B cell (primary cell): Measurements from ENCODE around the gene KLHL35. TPM values are rescaled to one million over a fixed set of nuclear protein-coding genes. Genes with fewer than 3 reads are reported as not detected.

ENCODE experiments used
- ATAC-seq: fragments of 200-7000 bp; cut with Tn5 transposase; one replicate; pipeline ENCODE4 v1.10.0; 2021; ENCODE audit warnings: low read depth, mild to moderate bottlenecking, moderate number of reproducible peaks, moderate library complexity
- CTCF ChIA-PET: fragments of 350-600 bp; sonication (Branson Sonifier 250); formaldehyde crosslinking; loops from one replicate; lab custom pipeline; 2021; ENCODE audit warnings: antibody characterized with exemption, inconsistent platforms; lab: Charles Lee
- POLR2A ChIA-PET: fragments of 350-600 bp; sonication (Branson Sonifier 250); formaldehyde crosslinking; loops from one replicate; lab custom pipeline; 2021; ENCODE audit warnings: antibody characterized with exemption; lab: Charles Lee
- DNase-seq: peaks from one replicate; pipeline ENCODE4 v3.0.0; 2013
- H2AFZ ChIP-seq: 2 replicates; pipeline ENCODE4 v1.6.1; 2012; ENCODE audit warnings: mild to moderate bottlenecking, low read depth, low read length; ENCODE audit not compliant: insufficient read depth, poor library complexity, severe bottlenecking
- H3K27ac ChIP-seq, 2 donors: 1 replicate in 1 of 2; 2 replicates in 1 of 2; pipeline ENCODE4 v1.5.1; 2012 to 2013; ENCODE audit warnings: low read length in 2 of 2, mild to moderate bottlenecking in 2 of 2, moderate library complexity in 1 of 2
- H3K27me3 ChIP-seq, 4 experiments: fragments of 200-600 bp in 1 of 4; sonication (generic) in 1 of 4; replicated peaks in 1 of 4; 1 replicate in 2 of 4; 2 replicates in 2 of 4; pipeline versions ENCODE4 v1.6.1 to v1.7.0; 2013 to 2016; ENCODE audit warnings: low read length in 3 of 4, mild to moderate bottlenecking in 2 of 4, mixed read lengths in 1 of 4, moderate library complexity in 1 of 4; ENCODE audit not compliant: insufficient read depth in 4 of 4, control insufficient read depth in 3 of 4; ENCODE audit errors: control extremely low read depth in 1 of 4
- H3K36me3 ChIP-seq, 2 experiments: replicated peaks in 1 of 2; 1 replicate in 1 of 2; 2 replicates in 1 of 2; pipeline versions ENCODE4 v1.6.1 to v1.7.1; 2013; ENCODE audit warnings: low read length in 1 of 2; ENCODE audit not compliant: insufficient read depth in 2 of 2, control insufficient read depth in 1 of 2; ENCODE audit errors: control extremely low read depth in 1 of 2, extremely low read depth in 1 of 2
- H3K4me1 ChIP-seq, 2 donors: fragments of 200-600 bp in 1 of 2; sonication (generic) in 1 of 2; 1 replicate in 1 of 2; 2 replicates in 1 of 2; pipeline versions ENCODE4 v1.5.1 to v1.6.1; 2013 to 2017; ENCODE audit warnings: low read length in 2 of 2; ENCODE audit not compliant: control insufficient read depth in 2 of 2, insufficient read depth in 2 of 2
- H3K4me2 ChIP-seq: replicated peaks from 2 replicates; pipeline ENCODE3; 2012; ENCODE audit warnings: mild to moderate bottlenecking, low read depth, low read length; ENCODE audit not compliant: poor library complexity, severe bottlenecking
- H3K4me3 ChIP-seq, 5 experiments: fragments of 200-600 bp in 1 of 5; sonication (generic) in 1 of 5; 1 replicate in 3 of 5; 2 replicates in 2 of 5; pipeline versions ENCODE4 v1.5.1 to v1.7.0; 2011 to 2016; ENCODE audit warnings: low read length in 4 of 5, mild to moderate bottlenecking in 4 of 5, low read depth in 2 of 5, control low read depth in 1 of 5, moderate library complexity in 1 of 5; ENCODE audit not compliant: insufficient read depth in 1 of 5; ENCODE audit errors: control extremely low read depth in 1 of 5, extremely low read depth in 1 of 5
- H3K79me2 ChIP-seq: fragments of 200-600 bp; sonication (generic); one replicate; pipeline ENCODE4 v1.6.0; 2016; ENCODE audit warnings: low read length; ENCODE audit not compliant: control insufficient read depth, insufficient read depth
- H3K9ac ChIP-seq: fragments of 200-600 bp; sonication (generic); 2 replicates; pipeline ENCODE4 v1.6.1; 2017; ENCODE audit warnings: mild to moderate bottlenecking, low read length, moderate library complexity
- H3K9me3 ChIP-seq, 3 donors: one replicate each; pipeline versions ENCODE4 v1.6.1 to v1.7.1; 2013; ENCODE audit warnings: low read length in 2 of 3; ENCODE audit not compliant: control insufficient read depth in 2 of 3, insufficient read depth in 1 of 3; ENCODE audit errors: control extremely low read depth in 1 of 3
- H4K20me1 ChIP-seq: 2 replicates; pipeline ENCODE4 v1.6.0; 2012; ENCODE audit warnings: mild to moderate bottlenecking, low read length; ENCODE audit not compliant: insufficient read depth, control insufficient read depth, poor library complexity, severe bottlenecking
- H3K27ac Mint-ChIP-seq: one replicate; pipeline ENCODE4 v1.8.0; 2021; ENCODE audit warnings: mixed read lengths
- H3K27me3 Mint-ChIP-seq: one replicate; pipeline ENCODE4 v1.8.0; 2021; ENCODE audit warnings: mixed read lengths
- H3K4me1 Mint-ChIP-seq: one replicate; pipeline ENCODE4 v1.8.0; 2021; ENCODE audit warnings: mixed read lengths
- H3K4me3 Mint-ChIP-seq: one replicate; pipeline ENCODE4 v1.8.0; 2021; ENCODE audit warnings: mixed read lengths
- H3K9me3 Mint-ChIP-seq: one replicate; pipeline ENCODE4 v1.8.0; 2022; ENCODE audit warnings: mixed read lengths; ENCODE audit not compliant: insufficient read depth
- EZH2 ChIP-seq: IDR thresholded peaks from 2 replicates; pipeline ENCODE4 v1.6.1; 2012; ENCODE audit warnings: borderline replicate concordance, low read depth, mild to moderate bottlenecking, moderate library complexity, low read length; ENCODE audit not compliant: insufficient read depth, poor library complexity, severe bottlenecking
- WGBS: methylation state at CpG from one replicate; pipeline ENCODE4 v1.1.5; 2013; ENCODE audit warnings: missing lambda C conversion rate; ENCODE audit not compliant: insufficient coverage; 5-methylcytosine and 5-hydroxymethylcytosine counted together
- intact Hi-C: fragments of 100-400 bp; cut with micrococcal nuclease; formaldehyde crosslinking; loops from one replicate; pipeline ENCODE4 v1.10.0; 2022
- polyA plus RNA-seq: library from polyadenylated mRNA; depleted of rRNA; stranded (reverse); fragments of >200 nt; gene quantifications from 2 replicates; pipeline ENCODE4 v1.2.3, GENCODE V29; 2012
- total RNA-seq, 2 donors: library from RNA; stranded (reverse); fragments of 120-200 nt in 1 of 2; gene quantifications; 1 replicate in 1 of 2; 2 replicates in 1 of 2; pipeline versions ENCODE4 v1.2.3 to v1.2.4, GENCODE V29; 2013 to 2022
- TF ChIP-seq, protein P1 (sequence below): fragments of 200-600 bp; IDR thresholded peaks from one replicate; pipeline ENCODE4 v1.8.0; 2022; ENCODE audit warnings: antibody characterized with exemption, mild to moderate bottlenecking

Gene KLHL35
- total and polyA plus RNA-seq, 2 donors (not counting 1 experiment from before 2014, with no cell fraction given) = 0.55 to 0.59 TPM

DNA sequence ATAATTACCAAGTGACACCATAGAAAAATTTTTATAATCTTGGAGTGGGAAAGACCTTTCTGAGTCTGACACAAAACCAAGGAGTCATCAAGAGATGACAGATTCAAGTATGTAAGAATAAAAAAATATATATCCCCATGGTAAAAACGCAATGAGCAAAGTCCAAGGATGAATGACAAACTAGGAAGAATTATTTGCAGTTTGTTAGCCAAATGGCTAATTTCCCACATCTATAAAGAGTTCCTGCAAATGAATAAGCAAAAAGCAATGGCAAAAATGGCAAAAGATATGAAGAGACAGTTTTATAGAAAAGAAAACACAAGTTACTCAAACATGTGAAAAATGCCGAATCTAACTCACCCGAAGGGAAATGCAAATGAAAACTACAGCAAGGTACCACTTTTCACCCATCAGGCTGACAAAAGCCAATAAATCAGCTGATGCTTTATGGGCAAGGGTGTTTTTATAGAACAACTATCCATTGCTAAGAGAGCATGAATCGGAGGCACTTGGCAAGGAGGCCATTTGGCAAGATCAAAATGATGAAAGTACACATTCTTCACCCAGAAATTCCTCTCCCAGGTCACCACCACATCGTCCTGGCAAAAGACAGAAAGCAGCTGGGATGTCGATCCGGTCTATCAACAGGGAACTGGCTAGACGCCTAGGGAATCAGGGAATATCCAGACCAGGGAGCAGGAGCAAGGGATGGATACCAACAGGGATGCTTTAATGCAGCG lies 21.1 kb upstream of the KLHL35 start:
- TF ChIP-seq EZH2 = no peak
- TF ChIP-seq, protein P1, sequence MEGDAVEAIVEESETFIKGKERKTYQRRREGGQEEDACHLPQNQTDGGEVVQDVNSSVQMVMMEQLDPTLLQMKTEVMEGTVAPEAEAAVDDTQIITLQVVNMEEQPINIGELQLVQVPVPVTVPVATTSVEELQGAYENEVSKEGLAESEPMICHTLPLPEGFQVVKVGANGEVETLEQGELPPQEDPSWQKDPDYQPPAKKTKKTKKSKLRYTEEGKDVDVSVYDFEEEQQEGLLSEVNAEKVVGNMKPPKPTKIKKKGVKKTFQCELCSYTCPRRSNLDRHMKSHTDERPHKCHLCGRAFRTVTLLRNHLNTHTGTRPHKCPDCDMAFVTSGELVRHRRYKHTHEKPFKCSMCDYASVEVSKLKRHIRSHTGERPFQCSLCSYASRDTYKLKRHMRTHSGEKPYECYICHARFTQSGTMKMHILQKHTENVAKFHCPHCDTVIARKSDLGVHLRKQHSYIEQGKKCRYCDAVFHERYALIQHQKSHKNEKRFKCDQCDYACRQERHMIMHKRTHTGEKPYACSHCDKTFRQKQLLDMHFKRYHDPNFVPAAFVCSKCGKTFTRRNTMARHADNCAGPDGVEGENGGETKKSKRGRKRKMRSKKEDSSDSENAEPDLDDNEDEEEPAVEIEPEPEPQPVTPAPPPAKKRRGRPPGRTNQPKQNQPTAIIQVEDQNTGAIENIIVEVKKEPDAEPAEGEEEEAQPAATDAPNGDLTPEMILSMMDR = no peak
- Histone ChIP-seq H3K4me3 (no peak overlapping the region), H3K4me2 (no peak overlapping the region), H3K9me3 (peaks cover 0 to 9% (median 0%) of the 10 kb centered on the region in 3 donors), H3K9ac (no peak overlapping the region), H3K27ac (no peak overlapping the region), H4K20me1 (no peaks in the 10 kb centered on the region), H2AFZ (no peak overlapping the region), H3K27me3 (peaks cover 0 to 3% (median 0%) of the 10 kb centered on the region in 4 experiments), H3K4me1 (no peaks in the 10 kb centered on the region), H3K79me2 (no peaks in the 10 kb centered on the region), H3K36me3 (no peaks in the 10 kb centered on the region)
- POLR2A ChIA-PET = interaction anchor here (0.7 kb wide), 1 partner anchor 11 kb away, joined by 6 read pairs; no protein-coding TSS in a partner anchor
- no peaks in the 10 kb centered on the region for H3K4me1 Mint-ChIP-seq
- CTCF ChIA-PET = interaction anchor here (0.7 to 3.3 kb wide), 5 partner anchors 10 to 730 kb away, joined by 3 to 9 read pairs (median 3); partner anchors contain the start of gene GDPD5
- no peak overlapping the region for H3K4me3 Mint-ChIP-seq
- intact Hi-C loops = no loop called here
- 98% methylated on average over 5 of the region's 9 CpGs for WGBS
- H3K27ac Mint-ChIP-seq = no peak overlapping the region
- H3K27me3 Mint-ChIP-seq = no peaks in the 10 kb centered on the region
- H3K9me3 Mint-ChIP-seq = no peaks in the 10 kb centered on the region
- ATAC-seq = no peak
- no peak for DNase-seq
